Esophagus (tissue), 2 donors: Measurements from ENCODE around the gene RAI1. TPM values are rescaled to one million over a fixed set of nuclear protein-coding genes. Genes with fewer than 3 reads are reported as not detected.

ENCODE experiments used
- H3K27ac ChIP-seq, 2 donors: one replicate each; pipeline ENCODE4 v1.5.1; 2013; ENCODE audit warnings: low read depth in 2 of 2, mild to moderate bottlenecking in 2 of 2, inconsistent platforms in 1 of 2, low read length in 1 of 2, moderate library complexity in 1 of 2
- H3K27me3 ChIP-seq, 2 donors: one replicate each; pipeline ENCODE4 v1.6.1; 2013; ENCODE audit warnings: low read length in 2 of 2, control low read depth in 1 of 2, mild to moderate bottlenecking in 1 of 2; ENCODE audit not compliant: insufficient read depth in 2 of 2, control insufficient read depth in 1 of 2
- H3K36me3 ChIP-seq, 2 donors: one replicate each; pipeline ENCODE4 v1.6.1; 2013; ENCODE audit warnings: low read length in 1 of 2; ENCODE audit not compliant: control insufficient read depth in 2 of 2, insufficient read depth in 2 of 2
- H3K4me1 ChIP-seq, 2 donors: one replicate each; pipeline ENCODE4 v1.6.1; 2013; ENCODE audit warnings: low read length in 1 of 2; ENCODE audit not compliant: control insufficient read depth in 2 of 2, insufficient read depth in 2 of 2
- H3K4me3 ChIP-seq, 2 donors: one replicate each; pipeline ENCODE4 v1.5.1; 2013; ENCODE audit warnings: low read length in 2 of 2, mild to moderate bottlenecking in 2 of 2, low read depth in 1 of 2, moderate library complexity in 1 of 2
- H3K9me3 ChIP-seq, 2 donors: one replicate each; pipeline ENCODE4 v1.6.1; 2013; ENCODE audit warnings: mild to moderate bottlenecking in 2 of 2, low read depth in 1 of 2, low read length in 1 of 2, moderate library complexity in 1 of 2; ENCODE audit not compliant: control insufficient read depth in 2 of 2, insufficient read depth in 1 of 2
- WGBS, 2 donors: extraction: QIAGEN DNeasy Blood & Tissue Kit; methylation state at CpG; one replicate each; pipeline ENCODE4 v1.1.7; 2013; 5-methylcytosine and 5-hydroxymethylcytosine counted together
- polyA plus RNA-seq, 2 donors: library from polyadenylated mRNA; stranded (reverse); fragments of 200-250 nt; gene quantifications; one replicate each; pipeline ENCODE4 v1.2.3, GENCODE V29; 2013
- donor health status: healthy with polysubstance abuse.
- donor health status: Bipolar disorder and iron deficiency.

RAI1 gene
- polyA plus RNA-seq, 2 donors, result 10.7 to 14.4 TPM

GRCh38 chr17:17815062-17815406 is 133.8 kb downstream of the RAI1 start:
- H3K27me3 ChIP-seq, result no peaks in the 10 kb centered on the region
- H3K9me3 ChIP-seq, result no peaks in the 10 kb centered on the region
- 63 to 70% methylated on average over 8 of the region's 8 CpGs for WGBS, 2 donors
- peak overlapping the region in 1 of 2 donors; percentile 38 for H3K27ac ChIP-seq
- H3K36me3 ChIP-seq, result peaks cover 0 to 77% of the 10 kb centered on the region in 2 donors
- H3K4me3 ChIP-seq, result no peak overlapping the region
- H3K4me1 ChIP-seq, result peaks cover 12 to 40% of the 10 kb centered on the region in 2 donors

- 77 to 80% methylated on average over 17 of the region's 17 CpGs for WGBS, 2 donors
- H3K4me1 ChIP-seq, result peaks cover 14 to 46% of the 10 kb centered on the region in 2 donors
- H3K27ac ChIP-seq, result peak overlapping the region in 1 of 2 donors; percentile 34
- no peak overlapping the region for H3K4me3 ChIP-seq
- H3K9me3 ChIP-seq, result no peaks in the 10 kb centered on the region
- H3K27me3 ChIP-seq, result no peaks in the 10 kb centered on the region
- H3K36me3 ChIP-seq, result peaks cover 0 to 80% of the 10 kb centered on the region in 2 donors
These were observed 134.4 kb downstream of the RAI1 start for GRCh38 chr17:17815436-17816200.

- Histone ChIP-seq H3K27me3 (no peaks in the 10 kb centered on the region), H3K36me3 (peaks cover 0 to 78% of the 10 kb centered on the region in 2 donors), H3K9me3 (no peaks in the 10 kb centered on the region), H3K4me3 (no peak overlapping the region), H3K4me1 (peaks cover 16 to 53% of the 10 kb centered on the region in 2 donors), H3K27ac (no peak overlapping the region)
- WGBS, 2 donors, result 91 to 93% methylated on average over 22 of the region's 22 CpGs
These were observed 135.1 kb downstream of the RAI1 start for GRCh38 chr17:17816240-17816814.

- no peak overlapping the region for H3K4me3 ChIP-seq
- peaks cover 0 to 76% of the 10 kb centered on the region in 2 donors for H3K36me3 ChIP-seq
- H3K27me3 ChIP-seq, result no peaks in the 10 kb centered on the region
- H3K9me3 ChIP-seq, result no peaks in the 10 kb centered on the region
- peaks cover 18 to 56% of the 10 kb centered on the region in 2 donors for H3K4me1 ChIP-seq
- no peak overlapping the region for H3K27ac ChIP-seq
- WGBS, 2 donors, result 89 to 92% methylated on average over 24 of the region's 24 CpGs
These were observed 135.7 kb downstream of the RAI1 start for GRCh38 chr17:17816831-17817551.

- H3K27ac ChIP-seq, result peak overlapping the region in 1 of 2 donors; percentile 44
- peaks cover 0 to 71% of the 10 kb centered on the region in 2 donors for H3K36me3 ChIP-seq
These were observed 136.3 kb downstream of the RAI1 start for GRCh38 chr17:17817552-17817947.

GRCh38 chr17:17818088-17818526 is 136.8 kb downstream of the RAI1 start:
- Histone ChIP-seq H3K4me3 (no peak overlapping the region), H3K36me3 (peaks cover 0 to 65% of the 10 kb centered on the region in 2 donors), H3K27me3 (no peaks in the 10 kb centered on the region), H3K27ac (peak overlapping the region; percentile 37 to 69), H3K4me1 (peaks cover 20 to 52% of the 10 kb centered on the region in 2 donors), H3K9me3 (no peaks in the 10 kb centered on the region)
- WGBS, 2 donors, result 60 to 68% methylated on average over 10 of the region's 10 CpGs

More at GRCh38 chr17:17817552-17817947, 136.3 kb downstream of the RAI1 start:
- peaks cover 19 to 55% of the 10 kb centered on the region in 2 donors for H3K4me1 ChIP-seq
- no peaks in the 10 kb centered on the region for H3K27me3 ChIP-seq
- no peak overlapping the region for H3K4me3 ChIP-seq
- 87 to 88% methylated on average over 10 of the region's 10 CpGs for WGBS, 2 donors
- no peaks in the 10 kb centered on the region for H3K9me3 ChIP-seq

GRCh38 chr17:17819111-17819510 is 137.9 kb downstream of the RAI1 start:
- Histone ChIP-seq H3K27ac (peak overlapping the region in 1 of 2 donors; percentile 38), H3K4me1 (peaks cover 24 to 55% of the 10 kb centered on the region in 2 donors), H3K9me3 (no peaks in the 10 kb centered on the region)

GRCh38 chr17:17819561-17819995 is 138.3 kb downstream of the RAI1 start:
- Histone ChIP-seq H3K27ac (peak overlapping the region; percentile 14 to 55), H3K4me3 (no peak overlapping the region), H3K36me3 (peaks cover 0 to 51% of the 10 kb centered on the region in 2 donors), H3K9me3 (no peaks in the 10 kb centered on the region), H3K4me1 (peaks cover 28 to 58% of the 10 kb centered on the region in 2 donors), H3K27me3 (no peaks in the 10 kb centered on the region)
- 52 to 56% methylated on average over 12 of the region's 12 CpGs for WGBS, 2 donors

More at GRCh38 chr17:17819111-17819510, 137.9 kb downstream of the RAI1 start:
- Histone ChIP-seq H3K36me3 (peaks cover 0 to 56% of the 10 kb centered on the region in 2 donors), H3K4me3 (no peak overlapping the region), H3K27me3 (no peaks in the 10 kb centered on the region)
- WGBS, 2 donors, result 87 to 88% methylated on average over 12 of the region's 12 CpGs

GRCh38 chr17:17820046-17820445 is 138.8 kb downstream of the RAI1 start:
- peaks cover 0 to 46% of the 10 kb centered on the region in 2 donors for H3K36me3 ChIP-seq
- WGBS, 2 donors, result 83 to 85% methylated on average over 10 of the region's 10 CpGs
- H3K4me3 ChIP-seq, result no peak overlapping the region
- H3K9me3 ChIP-seq, result no peaks in the 10 kb centered on the region
- H3K27me3 ChIP-seq, result no peaks in the 10 kb centered on the region
- peak overlapping the region; percentile 14 to 55 for H3K27ac ChIP-seq
- H3K4me1 ChIP-seq, result peaks cover 30 to 58% of the 10 kb centered on the region in 2 donors
